Measurements from ENCODE around the gene EEF2K. TPM values are rescaled to one million over a fixed set of nuclear protein-coding genes. Genes with fewer than 3 reads are reported as not detected.

EEF2K gene
- total RNA-seq, 2 donors from 2014 or later = 9.8 to 15.8 TPM

- Histone ChIP-seq H3K4me1 (ENCODE audit: control insufficient read depth, insufficient read depth, low read length) (no peaks in the 10 kb centered on the region), H3K36me3 (ENCODE audit: control insufficient read depth, insufficient read depth, low read length) (peaks cover 22% of the 10 kb centered on the region), H3K4me3 (ENCODE audit: low read length) (no peak overlapping the region), H3K9me3 (ENCODE audit: control insufficient read depth, low read length) (peaks cover 10% of the 10 kb centered on the region), H3K9ac (ENCODE audit: extremely low read depth, low read length, poor library complexity, severe bottlenecking) (no peak overlapping the region), H3K27me3 (ENCODE audit: control insufficient read depth, insufficient read depth, low read length, poor library complexity, severe bottlenecking) (no peaks in the 10 kb centered on the region), H3K27ac (ENCODE audit: low read depth, low read length) (no peak overlapping the region)
- H3K9me3 Mint-ChIP-seq = peaks cover 9% of the 10 kb centered on the region
- TF ChIP-seq CTCF (conservative IDR thresholded peaks at IDR 0.05) = no peak
- no peaks in the 10 kb centered on the region for H3K4me1 Mint-ChIP-seq
- WGBS, 2 experiments (ENCODE audit: insufficient coverage in 1 of 2, insufficient read length in 1 of 2) = 76 to 88% methylated on average over 2 to 6 of the region's 6 CpGs
- no peak for DNase-seq
- no peaks in the 10 kb centered on the region for H3K27me3 Mint-ChIP-seq (ENCODE audit: insufficient read depth)
- H3K27ac Mint-ChIP-seq = peak overlapping the region; percentile 45
- no peak overlapping the region for H3K4me3 Mint-ChIP-seq
- peaks cover 40% of the 10 kb centered on the region for H3K36me3 Mint-ChIP-seq (ENCODE audit: low read depth)
These were observed 79.0 kb downstream of the EEF2K start for GRCh38 chr16:22285080-22285479.

DNA sequence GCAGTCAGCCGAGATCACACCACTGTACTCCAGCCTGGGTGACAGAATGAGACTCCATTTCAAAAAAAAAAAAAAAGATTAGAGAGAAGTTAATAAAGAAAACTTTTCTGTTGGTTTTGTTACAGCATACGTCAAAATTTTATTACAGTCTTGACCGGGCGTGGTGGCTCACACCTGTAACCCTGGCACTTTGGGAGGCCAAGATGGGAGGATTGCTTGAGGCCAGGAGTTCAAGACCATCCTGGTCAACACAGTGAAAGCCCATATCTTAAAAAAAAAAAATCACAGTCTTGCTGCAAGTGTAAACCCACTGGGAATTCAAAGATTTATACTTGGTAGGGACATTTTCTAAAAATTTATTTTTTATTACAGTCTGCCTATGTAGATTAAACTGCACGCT lies 84.9 kb downstream of the EEF2K start:
- Mint-ChIP-seq H3K9me3 (no peaks in the 10 kb centered on the region), H3K4me3 (no peak overlapping the region), H3K27me3 (ENCODE audit: insufficient read depth) (no peaks in the 10 kb centered on the region), H3K27ac (no peak overlapping the region), H3K4me1 (no peaks in the 10 kb centered on the region), H3K36me3 (ENCODE audit: low read depth) (no peaks in the 10 kb centered on the region)
- Histone ChIP-seq H3K9me3 (ENCODE audit: control insufficient read depth, low read length) (no peaks in the 10 kb centered on the region), H3K27ac (ENCODE audit: low read depth, low read length) (no peak overlapping the region), H3K4me1 (ENCODE audit: control insufficient read depth, insufficient read depth, low read length) (no peaks in the 10 kb centered on the region), H3K36me3 (ENCODE audit: control insufficient read depth, insufficient read depth, low read length) (no peaks in the 10 kb centered on the region), H3K9ac (ENCODE audit: extremely low read depth, low read length, poor library complexity, severe bottlenecking) (no peak overlapping the region), H3K27me3 (ENCODE audit: control insufficient read depth, insufficient read depth, low read length, poor library complexity, severe bottlenecking) (no peaks in the 10 kb centered on the region), H3K4me3 (ENCODE audit: low read length) (no peak overlapping the region)
- 92 to 100% methylated on average over 4 of the region's 5 CpGs for WGBS, 2 experiments (ENCODE audit: insufficient coverage in 1 of 2, insufficient read length in 1 of 2)
- no peak for TF ChIP-seq CTCF (conservative IDR thresholded peaks at IDR 0.05)
- no peak for DNase-seq

DNA sequence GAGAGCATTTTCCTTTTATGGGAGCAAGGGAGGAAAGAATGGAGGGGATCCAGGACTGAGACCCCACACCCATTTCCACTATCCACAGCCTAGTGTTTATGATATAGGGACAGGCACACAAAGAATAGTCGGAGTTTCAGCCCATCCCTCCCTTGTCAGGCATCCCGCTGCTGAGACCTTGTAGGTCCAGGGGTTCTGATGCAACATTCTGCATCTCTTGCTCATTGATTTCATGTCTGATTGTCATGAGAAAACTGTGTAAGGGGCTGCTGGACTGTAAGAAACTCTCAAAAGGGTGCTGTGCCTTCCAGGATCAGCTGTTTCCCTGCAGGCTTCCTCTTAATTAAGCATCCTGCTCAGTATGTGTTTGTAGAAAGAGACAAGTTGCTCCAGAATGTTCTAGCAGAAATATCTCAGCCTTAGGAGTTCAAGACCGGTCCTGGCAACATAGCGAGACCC lies 85.8 kb downstream of the EEF2K start:
- Mint-ChIP-seq H3K36me3 (ENCODE audit: low read depth) (no peaks in the 10 kb centered on the region), H3K27me3 (ENCODE audit: insufficient read depth) (no peaks in the 10 kb centered on the region), H3K27ac (no peak overlapping the region), H3K9me3 (no peaks in the 10 kb centered on the region), H3K4me3 (no peak overlapping the region), H3K4me1 (peaks cover 3% of the 10 kb centered on the region)
- Histone ChIP-seq H3K27ac (ENCODE audit: low read depth, low read length) (peak overlapping the region; percentile 68), H3K9ac (ENCODE audit: extremely low read depth, low read length, poor library complexity, severe bottlenecking) (no peak overlapping the region), H3K9me3 (ENCODE audit: control insufficient read depth, low read length) (no peaks in the 10 kb centered on the region), H3K4me1 (ENCODE audit: control insufficient read depth, insufficient read depth, low read length) (no peaks in the 10 kb centered on the region), H3K4me3 (ENCODE audit: low read length) (no peak overlapping the region), H3K36me3 (ENCODE audit: control insufficient read depth, insufficient read depth, low read length) (no peaks in the 10 kb centered on the region), H3K27me3 (ENCODE audit: control insufficient read depth, insufficient read depth, low read length, poor library complexity, severe bottlenecking) (no peaks in the 10 kb centered on the region)
- no peak for TF ChIP-seq CTCF (conservative IDR thresholded peaks at IDR 0.05)
- DNase-seq = no peak
- WGBS, 2 experiments (ENCODE audit: insufficient coverage in 1 of 2, insufficient read length in 1 of 2) = 81 to 93% methylated on average over 4 of the region's 4 CpGs

Measured in endodermal cell (in vitro differentiated cells).